Left renal cortex interstitium (tissue), 4 donors: ENCODE data around the gene TRIP13. TPM values are rescaled to one million over a fixed set of nuclear protein-coding genes. Genes with fewer than 3 reads are reported as not detected.
"Not testable (repeated sequence)": the region's sequence is repeated elsewhere in the genome, so short reads cannot be mapped to it uniquely, and the experiment has no call there.

ENCODE experiments used
- DNase-seq, 4 donors: peaks; one replicate each; pipeline ENCODE4 v3.0.0-alpha.2; 2013; ENCODE audit warnings: low read depth in 4 of 4, low spot score in 2 of 4, missing footprints in 1 of 4
- polyA plus RNA-seq, 4 donors: library from polyadenylated mRNA; unstranded; fragments of 120-200 nt; gene quantifications; one replicate each; pipeline ENCODE4 v1.2.1, GENCODE V29; 2013; ENCODE audit not compliant: insufficient read length in 4 of 4

The TRIP13 gene
- polyA plus RNA-seq, 4 donors: 11.5 to 14.2 (median 13.3) TPM

DNA sequence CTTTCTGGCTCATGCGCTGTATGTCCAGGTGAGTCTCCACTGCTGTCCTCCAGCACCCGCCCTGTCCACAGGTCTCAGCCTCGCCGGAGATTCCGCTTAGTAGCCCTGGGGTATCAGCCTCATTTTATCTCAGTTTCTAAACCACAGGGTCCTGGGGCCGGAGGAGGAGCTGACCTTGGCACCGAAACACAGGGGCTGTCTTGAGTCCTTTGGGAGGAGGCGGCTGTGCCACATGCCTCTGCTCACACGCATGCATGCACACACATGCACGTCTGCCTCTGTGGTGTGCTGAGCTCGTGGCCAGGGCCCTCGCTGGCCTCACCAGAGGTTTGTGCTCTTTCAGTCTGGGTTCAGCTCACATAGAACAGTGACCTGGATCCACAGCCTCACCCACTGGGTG is 23.3 kb downstream of the TRIP13 start:
- DNase-seq: no peak

DNA sequence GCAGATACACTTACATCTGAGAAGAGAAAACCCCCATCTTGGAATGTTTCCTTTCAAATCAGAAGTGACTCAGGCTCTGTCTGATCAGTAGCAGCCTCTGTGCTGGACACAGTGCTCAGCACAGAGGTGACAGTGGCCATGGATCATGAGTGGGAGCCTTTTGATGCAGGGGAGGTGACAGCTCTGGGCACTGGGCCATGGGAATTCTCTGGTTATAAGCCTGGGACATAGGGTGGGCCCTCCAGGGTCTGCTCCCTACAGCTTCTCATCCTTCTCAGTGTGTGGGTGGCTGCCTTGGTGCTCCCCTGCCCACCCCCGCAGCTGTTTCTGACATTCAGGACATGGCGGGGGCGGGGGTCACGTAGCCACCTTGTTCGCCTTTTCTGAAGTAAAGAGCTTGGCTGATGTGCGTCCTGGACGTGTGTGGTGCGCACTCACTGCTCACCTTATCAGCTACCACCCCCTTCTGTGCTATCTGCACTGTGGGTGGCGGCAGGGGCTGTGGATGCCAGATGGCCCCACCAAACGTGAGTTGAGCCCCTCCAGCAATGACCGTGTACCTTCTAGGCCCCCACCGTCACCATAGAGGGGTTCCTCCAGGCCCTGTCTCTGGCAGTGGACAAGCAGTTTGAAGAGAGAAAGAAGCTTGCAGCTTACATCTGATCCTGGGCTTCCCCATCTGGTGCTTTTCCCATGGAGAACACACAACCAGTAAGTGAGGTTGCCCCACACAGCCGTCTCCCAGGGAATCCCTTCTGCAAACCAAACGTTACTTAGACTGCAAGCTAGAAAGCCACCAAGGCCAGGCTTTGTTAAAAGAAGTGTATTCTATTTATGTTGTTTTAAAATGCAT is 24.0 kb downstream of the TRIP13 start:
- no peak for DNase-seq

DNA sequence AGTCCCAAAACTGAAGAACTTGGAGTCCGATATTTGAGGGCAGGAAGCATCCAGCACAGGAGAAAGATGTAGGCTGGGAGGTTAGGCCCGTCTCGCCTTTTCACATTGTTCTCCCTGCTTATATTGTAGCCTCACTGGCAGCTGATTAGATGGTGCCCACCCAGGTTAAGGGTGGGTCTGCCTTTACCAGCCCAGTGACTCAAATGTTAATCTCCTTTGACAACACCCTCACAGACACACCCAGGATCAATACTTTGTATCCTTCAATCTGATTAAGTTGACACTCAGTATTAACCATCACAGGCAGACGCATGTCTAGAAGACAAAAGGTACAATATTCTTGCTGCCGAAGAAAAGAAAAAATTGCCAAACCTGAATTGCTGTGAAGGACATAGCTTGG is 26.0 kb downstream of the TRIP13 start:
- not testable (repeated sequence) for DNase-seq

DNA sequence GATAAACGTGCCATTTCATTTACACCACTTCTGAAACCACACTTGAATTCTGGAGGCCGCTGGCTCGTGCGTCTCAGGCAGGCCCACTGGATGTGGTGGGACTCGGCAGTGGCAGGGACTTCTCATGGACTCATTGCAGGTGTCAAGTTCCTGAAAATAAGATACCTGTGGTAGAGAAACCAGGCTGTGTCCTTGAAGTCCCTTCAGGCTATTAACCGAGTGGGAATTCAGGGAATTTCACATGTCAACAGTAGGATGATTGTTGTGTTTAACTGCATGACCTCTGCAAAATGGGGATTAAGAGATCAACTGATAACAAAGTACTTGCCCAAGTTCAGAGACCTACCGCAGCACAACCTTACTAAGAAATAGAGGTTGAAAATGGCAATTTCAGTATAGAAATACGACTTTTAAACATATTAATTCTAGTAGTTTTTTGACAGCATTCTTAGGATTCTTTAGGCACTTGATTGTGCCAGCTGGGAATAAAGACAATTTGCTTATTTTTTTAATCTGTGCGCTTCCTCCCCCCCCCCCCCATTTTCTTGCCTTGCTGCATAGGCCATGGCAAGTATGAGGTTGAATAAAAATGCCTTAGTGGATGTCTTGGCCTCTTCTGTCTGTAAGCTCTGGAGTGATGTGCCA is 26.8 kb downstream of the TRIP13 start:
- no peak for DNase-seq

DNA sequence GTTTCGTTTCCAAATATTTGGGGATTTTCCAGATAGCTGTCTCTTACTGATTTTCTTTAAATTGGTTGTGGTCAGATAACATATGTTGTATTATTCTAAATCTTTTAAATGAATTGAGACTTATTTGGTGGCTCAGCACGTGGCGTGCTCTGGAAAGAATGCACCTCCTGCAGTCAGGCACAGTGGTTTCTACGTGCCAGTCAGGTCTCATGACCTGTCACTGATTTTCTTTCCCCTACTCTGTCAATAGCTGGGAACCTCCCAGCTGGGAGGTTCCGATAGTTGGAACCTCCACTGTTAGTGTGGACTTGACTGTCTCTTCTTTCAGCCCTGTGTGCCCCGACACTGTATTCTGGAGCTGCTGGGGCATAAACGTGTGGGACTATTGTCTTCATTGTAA is 27.6 kb downstream of the TRIP13 start:
- DNase-seq: no peak

DNA sequence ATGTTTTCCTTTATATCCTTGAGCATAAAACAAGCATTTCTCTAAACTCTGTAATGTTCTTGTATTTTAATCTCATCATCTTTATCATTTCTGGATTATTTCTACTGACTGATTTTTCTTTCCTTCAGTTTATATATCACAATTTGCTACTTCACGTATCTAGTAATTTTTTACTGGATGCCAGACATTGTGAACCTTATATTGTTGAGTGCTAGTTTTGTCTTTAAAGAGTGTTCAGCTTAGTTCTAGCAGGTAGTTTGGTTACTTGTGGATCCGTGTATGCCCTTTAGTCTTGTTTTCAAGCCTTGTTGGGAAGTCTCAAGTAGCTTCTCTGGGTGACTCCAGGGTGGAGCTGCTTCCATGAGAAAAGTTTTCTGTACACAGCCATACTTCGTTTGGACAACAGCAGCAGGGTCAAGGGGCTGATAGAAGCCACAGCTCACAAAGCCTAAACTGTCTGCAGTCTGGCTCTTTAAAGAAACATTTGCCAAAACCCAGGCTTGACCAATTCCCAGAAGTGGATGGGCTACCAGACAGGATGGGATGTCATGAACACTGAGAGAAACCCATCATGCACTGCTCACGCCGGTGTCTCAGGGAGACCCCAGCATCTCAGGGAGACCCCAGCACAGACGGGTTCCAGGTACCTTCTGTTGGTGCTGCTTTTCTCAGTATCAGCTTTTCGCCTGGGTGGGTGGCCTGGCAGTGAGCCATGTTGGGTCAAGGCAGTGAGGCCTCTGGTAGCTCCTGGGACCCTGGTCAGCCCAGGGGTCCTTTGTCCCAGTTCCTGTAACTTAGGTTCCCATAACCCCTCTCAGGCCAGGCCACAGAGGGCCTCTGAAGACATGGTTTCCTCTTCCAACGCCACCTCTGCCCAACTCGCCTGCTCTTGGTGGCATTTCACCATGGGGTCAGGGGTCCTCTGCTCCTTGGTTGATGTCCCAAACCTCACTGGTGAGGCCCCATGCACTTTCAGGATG is 29.1 kb downstream of the TRIP13 start:
- no peak for DNase-seq

DNA sequence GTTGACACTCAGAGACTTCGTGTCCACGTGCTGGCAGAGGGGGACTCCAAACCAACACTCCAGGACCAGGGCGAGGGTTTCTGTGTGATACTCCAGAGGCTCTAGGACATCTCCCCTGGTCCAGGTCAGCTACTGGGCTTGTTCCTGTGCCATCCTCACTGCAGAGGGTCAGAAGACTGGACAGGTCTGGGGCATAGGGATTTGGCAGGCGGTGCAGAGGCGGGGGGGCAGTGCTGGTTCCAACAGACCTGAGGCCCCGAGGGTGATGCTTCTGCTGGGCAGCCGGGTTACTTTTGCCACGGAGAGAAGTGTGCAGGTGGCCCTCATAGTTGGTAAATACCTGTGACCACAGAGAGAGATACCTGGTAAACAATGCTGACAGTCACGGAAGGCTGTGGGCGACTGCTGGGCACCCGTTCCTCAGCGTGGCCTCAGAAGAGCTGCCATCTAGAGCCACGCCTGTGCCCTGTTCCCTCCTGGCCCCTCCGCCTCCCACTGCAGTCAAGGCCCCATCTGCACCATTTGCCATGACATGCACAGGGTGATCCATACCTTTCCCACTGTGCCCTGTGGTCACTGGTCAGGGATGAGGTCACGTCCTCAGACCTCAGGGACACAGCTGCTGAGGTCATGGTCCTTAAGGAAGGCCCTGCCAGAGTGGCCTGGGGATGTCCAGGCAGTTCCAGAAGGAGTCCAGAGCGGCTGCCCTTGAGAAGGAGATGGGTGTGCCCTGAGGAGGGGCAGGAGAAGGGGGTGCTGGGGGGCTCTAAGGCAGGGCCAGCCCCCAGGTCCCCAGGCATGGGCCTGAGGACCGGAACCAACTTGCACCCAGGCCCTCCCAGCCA is 30.0 kb downstream of the TRIP13 start:
- DNase-seq: no peak

DNA sequence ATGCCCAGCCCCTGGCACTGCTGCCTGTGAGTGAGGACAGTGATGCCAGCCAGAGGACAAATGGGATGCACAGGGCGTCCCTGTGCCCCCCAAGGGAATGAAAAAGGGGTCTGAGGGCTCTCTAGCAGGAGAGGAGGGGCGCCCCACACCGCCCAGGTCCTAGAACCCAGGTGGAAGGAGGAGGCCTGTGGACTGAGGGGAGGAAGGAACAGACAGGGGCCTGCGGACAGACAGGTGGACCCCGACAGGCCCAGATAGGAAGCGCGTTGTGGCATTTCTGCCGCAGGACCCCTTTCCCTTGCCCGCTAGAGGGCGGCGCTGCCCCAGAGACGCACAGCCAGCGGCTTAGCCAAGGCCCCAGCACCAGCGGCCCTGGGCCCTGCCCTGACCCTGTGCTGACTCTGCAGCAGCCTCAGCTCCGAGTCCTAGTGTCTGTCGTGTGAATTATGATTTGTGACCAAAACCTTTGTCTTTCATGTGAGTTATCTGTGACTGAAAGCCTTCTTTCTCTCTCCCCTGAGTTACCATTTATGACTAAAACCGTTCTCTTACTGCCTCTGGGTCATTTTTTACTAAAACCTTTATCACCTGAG is 30.7 kb downstream of the TRIP13 start:
- no peak for DNase-seq

DNA sequence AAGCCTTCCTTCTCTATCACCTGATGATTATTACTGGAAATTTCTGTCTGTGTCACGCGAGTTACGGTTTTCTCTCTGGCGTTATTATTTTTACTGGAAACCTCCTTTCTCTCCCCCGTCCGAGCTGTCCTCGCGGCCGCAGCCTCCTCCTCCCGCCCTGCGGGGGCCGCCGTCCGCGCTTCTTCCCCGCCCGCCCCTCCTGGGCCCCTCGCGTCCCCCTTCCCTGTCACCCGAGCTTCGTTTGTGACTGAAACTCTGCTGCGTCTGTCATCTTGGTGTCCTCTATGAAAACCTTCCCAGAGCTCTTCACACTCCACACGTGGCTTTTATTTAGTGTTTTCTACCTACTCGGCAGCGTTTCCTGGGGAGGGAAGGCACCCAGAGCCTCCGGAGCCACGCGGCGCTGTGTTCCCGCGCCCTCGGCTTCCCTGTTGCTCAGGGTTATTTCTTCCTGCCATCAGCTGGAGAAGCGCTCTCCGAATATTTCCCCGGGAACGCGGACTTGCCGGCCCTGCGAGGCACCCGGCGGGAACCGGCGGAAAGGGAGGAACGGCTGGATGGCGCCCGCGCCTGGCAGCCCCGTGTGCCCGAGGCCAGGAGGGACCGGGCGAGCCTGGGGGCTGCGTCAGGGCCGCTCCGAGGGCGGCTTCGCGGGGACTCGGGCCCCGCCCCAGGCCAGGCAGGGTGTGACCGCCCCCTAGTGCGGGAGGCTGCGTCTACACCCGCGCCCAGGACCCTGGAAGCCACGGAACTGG is 33.9 kb downstream of the TRIP13 start:
- DNase-seq: no peak

DNA sequence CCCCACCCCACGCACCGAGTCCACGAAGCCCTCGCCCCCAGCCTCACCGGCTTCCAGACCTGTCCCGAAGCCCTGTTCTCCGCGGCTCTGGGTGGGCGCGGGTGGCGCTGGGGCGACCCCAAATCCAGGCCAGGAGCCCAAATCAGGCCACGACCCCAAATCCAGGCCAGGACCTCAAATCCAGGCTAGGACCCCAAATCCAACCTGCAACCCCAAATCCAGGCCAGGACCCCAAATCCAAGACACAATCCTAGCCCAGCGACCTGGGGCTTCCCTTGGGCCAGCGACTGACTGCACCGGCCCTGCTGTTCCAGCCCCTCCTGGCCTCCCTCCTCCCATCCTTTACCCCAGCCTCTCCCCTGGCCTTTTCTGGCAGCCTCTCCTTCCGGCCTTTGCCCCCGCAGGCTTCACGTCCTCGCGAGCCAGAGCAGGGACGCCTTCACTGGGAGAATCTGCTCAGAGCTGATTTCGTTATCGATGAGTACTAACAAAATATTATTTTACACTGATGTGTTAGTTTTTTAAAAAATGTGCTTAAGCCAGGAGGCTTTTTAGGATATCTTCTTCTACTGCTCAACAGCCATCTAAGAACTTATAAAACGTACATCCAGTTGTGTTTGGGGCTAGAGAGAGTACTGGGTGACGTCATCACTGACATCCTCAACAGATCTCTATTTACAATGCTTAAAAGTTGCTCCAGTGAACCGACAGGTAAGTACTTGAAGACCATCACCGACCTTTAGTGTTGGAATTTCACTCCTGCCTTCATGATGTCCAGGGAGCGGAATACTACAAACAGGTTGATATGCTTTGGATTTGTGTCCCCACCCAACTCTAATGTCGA is 34.7 kb downstream of the TRIP13 start:
- DNase-seq: no peak

DNA sequence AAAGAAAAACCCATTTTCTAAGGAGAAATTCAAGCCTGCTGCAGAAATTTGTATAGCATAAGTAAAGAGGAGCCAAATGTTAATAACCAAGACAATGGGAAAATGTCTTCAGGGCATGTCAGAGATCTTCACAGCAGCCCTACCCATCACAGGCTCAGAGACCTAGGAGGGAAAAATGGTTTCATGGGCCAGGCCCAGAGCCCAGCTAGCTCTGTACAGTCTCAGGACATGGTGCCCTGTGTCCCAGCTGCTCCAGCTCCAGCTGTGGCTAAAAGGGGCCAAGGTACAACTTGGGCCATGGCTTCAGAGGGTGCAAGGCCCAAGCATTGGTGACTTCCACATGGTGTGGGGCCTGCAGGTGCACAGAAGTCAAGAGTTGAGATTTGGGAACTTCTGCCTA is 36.5 kb downstream of the TRIP13 start:
- not testable (repeated sequence) for DNase-seq

DNA sequence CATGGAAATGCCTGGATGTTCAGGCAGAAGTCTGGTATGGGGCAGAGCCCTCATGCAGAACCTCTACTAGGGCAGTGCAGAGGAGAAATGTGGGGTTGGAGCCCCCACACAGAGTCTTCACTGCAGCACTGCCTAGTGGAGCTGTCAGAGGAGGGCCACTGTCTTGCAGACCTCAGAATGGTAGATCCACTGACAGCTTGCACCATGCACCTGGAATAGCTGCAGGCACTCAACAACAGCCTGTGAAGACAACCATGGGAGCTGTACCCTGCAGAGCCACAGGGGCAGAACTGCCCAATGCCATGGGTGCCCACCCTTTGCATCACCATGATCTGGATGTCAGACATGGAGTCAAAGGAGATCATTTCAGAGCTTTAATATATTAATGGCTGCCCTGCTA is 36.9 kb downstream of the TRIP13 start:
- no peak for DNase-seq

DNA sequence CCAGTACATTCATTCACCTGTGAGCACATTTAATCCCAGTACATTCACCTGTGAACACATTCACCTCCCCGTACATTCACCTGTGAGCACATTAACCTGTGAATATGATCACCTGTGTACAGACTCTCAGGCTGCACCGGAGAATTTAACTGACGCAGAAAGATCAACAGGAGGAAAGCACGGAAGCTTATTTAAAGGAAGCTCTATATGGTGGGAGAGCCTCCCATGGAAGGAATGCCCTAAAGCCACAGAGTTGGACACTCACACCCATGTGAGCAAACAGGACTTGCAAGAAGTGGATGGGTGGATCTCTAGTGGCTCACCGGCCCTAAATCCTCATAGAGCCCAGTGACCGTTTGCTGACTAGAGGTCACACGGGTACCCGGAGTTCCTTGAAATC is 38.2 kb downstream of the TRIP13 start:
- DNase-seq: no peak

DNA sequence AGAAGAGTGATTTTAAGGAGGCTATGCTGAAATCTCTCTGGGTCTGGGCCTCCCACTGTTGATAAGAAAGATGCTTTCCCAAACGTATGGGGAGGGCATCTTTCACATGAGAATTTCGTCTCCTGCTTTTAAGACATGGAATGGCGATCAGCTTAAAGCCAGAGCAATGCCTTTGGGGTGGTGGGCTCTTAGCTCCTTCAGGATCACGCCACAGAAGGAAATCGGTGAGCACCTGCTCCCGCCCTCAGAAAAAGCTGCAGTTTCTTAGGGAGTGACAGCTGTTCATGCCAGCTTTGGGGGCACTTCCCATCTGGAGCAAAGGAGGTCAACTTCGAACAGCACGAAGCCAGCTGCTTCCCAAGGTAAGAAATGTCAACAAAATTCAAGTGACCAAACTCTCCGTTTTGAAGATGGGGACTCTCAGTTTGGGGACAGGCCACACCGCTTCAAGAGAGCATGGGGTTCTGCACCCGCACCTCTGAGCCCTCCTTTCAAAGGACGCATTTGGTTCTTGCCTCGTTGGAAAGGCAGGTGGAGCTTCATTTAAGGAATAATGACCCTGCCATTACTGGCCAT is 39.0 kb downstream of the TRIP13 start:
- DNase-seq: no peak

DNA sequence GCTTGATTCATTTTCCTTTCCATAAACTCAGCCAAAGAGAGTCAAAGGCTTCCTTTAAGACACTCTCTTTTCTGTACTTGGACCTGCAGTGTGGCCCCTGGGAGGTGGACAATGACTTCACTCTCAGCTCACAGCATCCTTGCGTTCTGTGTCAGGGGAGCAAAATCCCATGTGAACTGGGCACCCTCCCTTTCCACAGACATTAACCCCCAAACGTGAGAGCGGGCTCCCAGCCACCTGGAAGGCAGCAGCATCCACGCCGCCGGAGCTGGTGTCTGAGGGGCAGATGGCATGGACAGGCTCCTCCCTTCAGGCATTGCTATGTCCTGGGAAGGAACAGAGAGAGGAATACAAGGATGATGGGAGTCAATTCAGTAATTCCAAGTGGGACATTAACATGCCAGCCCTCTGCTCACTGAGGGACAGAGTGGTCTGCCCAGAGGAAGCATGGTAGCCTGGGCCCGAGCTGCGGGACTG is 39.5 kb downstream of the TRIP13 start:
- no peak for DNase-seq

DNA sequence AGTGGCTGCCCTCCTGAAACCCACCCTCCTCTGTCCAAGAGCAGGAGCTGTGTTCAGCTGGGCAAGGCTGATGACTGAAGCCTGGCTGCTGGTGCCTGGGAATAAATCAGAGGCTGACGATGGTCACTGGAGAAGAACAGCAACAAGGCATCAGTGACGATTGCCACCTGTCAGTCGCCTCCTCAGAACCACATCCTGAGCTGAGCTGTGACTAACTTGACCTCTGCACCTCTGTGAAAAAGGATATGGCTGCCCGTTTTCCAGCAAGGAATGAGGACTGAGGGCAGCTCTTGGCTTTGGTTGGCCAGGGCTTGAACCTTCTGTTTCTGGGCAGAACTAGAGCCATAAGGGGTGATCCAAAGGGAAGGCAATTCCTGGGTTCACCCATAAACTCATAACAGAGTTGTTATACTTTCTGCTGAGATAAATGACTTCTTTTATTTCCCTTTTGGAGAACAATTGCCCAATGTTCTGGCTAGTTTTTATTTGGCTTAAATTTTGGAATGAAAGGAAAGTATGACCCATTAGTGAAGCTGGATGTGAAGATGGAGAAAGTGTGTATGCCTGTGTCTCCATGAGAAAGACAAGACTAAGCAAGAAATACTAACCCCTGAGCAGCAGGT is 40.1 kb downstream of the TRIP13 start:
- no peak for DNase-seq

DNA sequence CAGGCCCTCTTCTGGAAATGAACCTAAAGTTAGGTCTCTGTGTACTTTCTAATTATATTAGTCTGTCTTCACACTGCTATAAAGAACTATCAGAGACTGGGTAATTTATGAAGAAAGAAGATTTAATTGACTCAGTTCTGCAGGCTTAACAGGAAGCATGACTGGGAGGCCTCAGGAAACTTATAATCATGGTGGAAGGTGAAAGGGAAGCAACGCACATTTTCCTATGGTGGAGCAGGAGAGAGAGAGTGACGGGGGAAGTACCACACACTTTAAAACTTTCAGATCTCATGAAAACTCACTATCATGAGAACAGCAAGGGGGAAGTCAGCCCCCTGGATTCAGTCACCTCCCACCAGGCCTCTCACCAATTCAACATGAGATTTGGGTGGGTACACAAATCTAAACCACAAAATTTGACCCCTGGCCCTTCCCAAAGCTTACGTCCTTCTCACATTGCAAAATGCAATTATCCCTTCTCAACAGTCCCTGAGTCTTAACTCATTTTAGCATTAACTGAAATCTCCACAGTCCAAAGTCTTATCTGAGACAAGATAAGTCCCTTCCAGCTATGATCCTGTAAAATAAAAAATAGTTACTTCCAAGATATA is 40.7 kb downstream of the TRIP13 start:
- no peak for DNase-seq
